PFSK-1 (cell line): Measurements from ENCODE around the gene GRK4.

Experiments
- POLR2AphosphoS5 ChIP-seq: IDR thresholded peaks from 2 replicates; pipeline ENCODE4 v1.6.1; 2012; ENCODE audit warnings: low read depth, mild to moderate bottlenecking, control low read depth, low read length, moderate library complexity
- SIN3A ChIP-seq: IDR thresholded peaks from 2 replicates; pipeline ENCODE4 v1.6.1; 2012; ENCODE audit warnings: mild to moderate bottlenecking, low read length, moderate library complexity, borderline replicate concordance; ENCODE audit not compliant: insufficient read depth
- TAF1 ChIP-seq: IDR thresholded peaks from 2 replicates; pipeline ENCODE4 v1.6.1; 2012; ENCODE audit warnings: low read length, control low read depth, borderline replicate concordance; ENCODE audit not compliant: insufficient read depth
- TF ChIP-seq, protein P1 (sequence below), 2 experiments: IDR thresholded peaks; 2 replicates each; pipeline versions ENCODE4 v1.6.1 to v1.8.0; 2011 to 2012; ENCODE audit warnings: low read depth in 2 of 2, low read length in 2 of 2, control low read depth in 1 of 2, inconsistent platforms in 1 of 2, mild to moderate bottlenecking in 1 of 2, moderate library complexity in 1 of 2; ENCODE audit not compliant: insufficient read depth in 1 of 2

DNA sequence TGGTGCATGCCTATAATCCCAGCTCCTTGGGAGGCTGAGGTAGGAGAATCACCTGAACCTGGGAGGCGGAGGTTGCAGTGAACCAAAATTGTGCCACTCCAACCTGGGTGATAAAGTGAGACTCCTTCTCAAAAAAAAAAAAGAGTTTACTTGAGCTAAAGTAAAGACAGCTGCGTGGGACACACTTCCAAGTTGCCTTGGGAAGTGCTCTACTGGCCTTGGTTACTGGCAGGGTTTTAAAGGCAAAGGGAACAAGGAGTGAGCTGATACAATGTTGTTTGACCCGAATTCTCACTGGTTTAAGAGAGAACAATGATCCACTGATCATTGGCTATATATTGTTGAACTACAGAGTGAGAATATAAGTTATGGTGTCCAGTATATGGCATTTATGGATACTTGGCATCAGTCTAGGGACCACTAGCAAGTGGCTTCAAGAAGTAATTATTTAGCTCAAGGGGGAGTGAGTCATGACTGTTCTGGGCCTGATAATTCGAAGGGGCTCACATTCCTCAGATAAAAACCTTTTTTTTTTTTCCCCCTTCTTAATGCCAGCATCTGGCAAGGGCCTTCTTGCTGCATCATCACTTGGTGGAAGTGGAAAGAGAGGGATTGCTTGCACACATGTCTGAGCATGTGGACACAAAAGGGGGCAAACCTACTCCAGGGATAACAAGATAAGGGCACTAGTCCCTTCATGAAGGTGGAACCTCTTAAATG lies 32.3 kb downstream of the GRK4 start:
- TF ChIP-seq, protein P1, sequence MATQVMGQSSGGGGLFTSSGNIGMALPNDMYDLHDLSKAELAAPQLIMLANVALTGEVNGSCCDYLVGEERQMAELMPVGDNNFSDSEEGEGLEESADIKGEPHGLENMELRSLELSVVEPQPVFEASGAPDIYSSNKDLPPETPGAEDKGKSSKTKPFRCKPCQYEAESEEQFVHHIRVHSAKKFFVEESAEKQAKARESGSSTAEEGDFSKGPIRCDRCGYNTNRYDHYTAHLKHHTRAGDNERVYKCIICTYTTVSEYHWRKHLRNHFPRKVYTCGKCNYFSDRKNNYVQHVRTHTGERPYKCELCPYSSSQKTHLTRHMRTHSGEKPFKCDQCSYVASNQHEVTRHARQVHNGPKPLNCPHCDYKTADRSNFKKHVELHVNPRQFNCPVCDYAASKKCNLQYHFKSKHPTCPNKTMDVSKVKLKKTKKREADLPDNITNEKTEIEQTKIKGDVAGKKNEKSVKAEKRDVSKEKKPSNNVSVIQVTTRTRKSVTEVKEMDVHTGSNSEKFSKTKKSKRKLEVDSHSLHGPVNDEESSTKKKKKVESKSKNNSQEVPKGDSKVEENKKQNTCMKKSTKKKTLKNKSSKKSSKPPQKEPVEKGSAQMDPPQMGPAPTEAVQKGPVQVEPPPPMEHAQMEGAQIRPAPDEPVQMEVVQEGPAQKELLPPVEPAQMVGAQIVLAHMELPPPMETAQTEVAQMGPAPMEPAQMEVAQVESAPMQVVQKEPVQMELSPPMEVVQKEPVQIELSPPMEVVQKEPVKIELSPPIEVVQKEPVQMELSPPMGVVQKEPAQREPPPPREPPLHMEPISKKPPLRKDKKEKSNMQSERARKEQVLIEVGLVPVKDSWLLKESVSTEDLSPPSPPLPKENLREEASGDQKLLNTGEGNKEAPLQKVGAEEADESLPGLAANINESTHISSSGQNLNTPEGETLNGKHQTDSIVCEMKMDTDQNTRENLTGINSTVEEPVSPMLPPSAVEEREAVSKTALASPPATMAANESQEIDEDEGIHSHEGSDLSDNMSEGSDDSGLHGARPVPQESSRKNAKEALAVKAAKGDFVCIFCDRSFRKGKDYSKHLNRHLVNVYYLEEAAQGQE (IDR thresholded peaks at IDR 0.05; ENCODE audit: insufficient read depth in 1 of 2, low read depth in 2 of 2, low read length in 2 of 2), result no peak
- TF ChIP-seq SIN3A, result no peak
- TF ChIP-seq POLR2AphosphoS5, result no peak
- no peak for TF ChIP-seq TAF1
